HG02571 (cell line): Measurements from ENCODE around the gene UCKL1.
"Not testable (repeated sequence)": the region's sequence is repeated elsewhere in the genome, so short reads cannot be mapped to it uniquely, and the experiment has no call there.

Source experiments
- ATAC-seq: cut with Tn5 transposase; IDR thresholded peaks from one replicate; pipeline ENCODE4 v1.9.1; 2021; ENCODE audit warnings: mild to moderate bottlenecking, moderate library complexity; ENCODE audit not compliant: unreplicated experiment

UCKL1 gene

DNA sequence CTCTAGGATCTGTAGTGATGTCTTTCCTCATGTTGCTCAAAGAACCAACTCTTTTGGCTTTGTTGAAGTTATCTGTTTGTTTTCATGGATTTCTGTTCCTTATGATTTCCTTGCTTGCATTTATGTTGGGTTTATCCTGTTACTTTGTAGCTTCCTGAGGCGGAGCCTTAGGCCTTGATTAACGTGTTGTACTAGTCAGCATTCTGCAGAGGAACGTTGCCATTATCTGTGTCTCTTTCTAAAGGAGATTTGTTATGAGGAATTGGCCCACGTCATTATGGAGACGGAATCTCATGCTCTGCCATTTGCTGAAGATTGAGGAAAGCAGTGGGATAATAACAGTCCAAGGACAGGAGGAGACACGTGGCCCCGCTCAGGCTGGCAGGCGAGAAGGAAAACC, 29.9 kb downstream of the UCKL1 start:
- ATAC-seq, result no peak

DNA sequence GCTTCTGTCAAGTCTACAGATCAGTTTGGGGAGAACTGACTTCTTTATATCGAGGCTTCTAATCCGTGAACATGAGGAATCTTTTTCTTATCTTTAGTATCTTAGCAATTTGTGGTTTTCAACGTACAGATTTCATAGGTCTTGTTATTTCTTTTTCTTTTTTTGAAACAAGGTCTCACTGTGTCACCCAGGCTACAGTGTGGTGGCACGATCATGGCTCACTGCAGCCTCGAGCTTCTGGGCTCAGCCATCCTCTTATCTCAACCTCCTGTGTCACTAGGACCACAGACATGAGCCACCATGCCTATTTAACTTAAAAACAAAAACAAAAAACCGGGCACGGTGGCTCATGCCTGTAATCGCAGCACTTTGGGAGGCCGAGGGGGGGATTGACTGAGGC, 32.0 kb downstream of the UCKL1 start:
- ATAC-seq, result no peak

- ATAC-seq, result no peak
Measured at GRCh38 chr20:63923651-63924050, 32.6 kb downstream of the UCKL1 start.

GRCh38 chr20:63920226-63920625, 36.0 kb downstream of the UCKL1 start:
- no peak for ATAC-seq

DNA sequence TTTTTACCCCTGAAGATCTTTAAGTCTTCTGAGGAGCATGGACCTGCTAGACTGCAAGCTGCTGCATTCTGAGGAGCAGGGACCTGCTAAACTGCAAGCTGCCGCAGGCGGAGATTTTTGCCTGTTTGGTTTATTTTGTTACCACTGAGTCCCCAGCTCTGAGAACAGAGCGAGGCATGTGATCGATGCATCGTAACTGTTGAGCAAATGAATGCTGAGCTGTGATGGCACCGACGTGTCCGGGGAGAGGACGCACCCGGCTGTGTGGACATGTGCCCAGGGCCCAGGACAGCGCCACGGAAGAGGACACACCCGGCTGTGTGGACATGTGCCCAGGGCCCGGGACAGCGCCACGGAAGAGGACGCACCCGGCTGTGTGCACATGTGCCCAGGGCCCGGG, 37.1 kb downstream of the UCKL1 start:
- ATAC-seq, result no peak

- no peak for ATAC-seq
Measured at GRCh38 chr20:63917811-63918210, 38.4 kb downstream of the UCKL1 start.

- not testable (repeated sequence) for ATAC-seq
Measured at GRCh38 chr20:63916371-63916939, 39.8 kb downstream of the UCKL1 start.

GRCh38 chr20:63915471-63915870, 40.7 kb downstream of the UCKL1 start:
- no peak for ATAC-seq

DNA sequence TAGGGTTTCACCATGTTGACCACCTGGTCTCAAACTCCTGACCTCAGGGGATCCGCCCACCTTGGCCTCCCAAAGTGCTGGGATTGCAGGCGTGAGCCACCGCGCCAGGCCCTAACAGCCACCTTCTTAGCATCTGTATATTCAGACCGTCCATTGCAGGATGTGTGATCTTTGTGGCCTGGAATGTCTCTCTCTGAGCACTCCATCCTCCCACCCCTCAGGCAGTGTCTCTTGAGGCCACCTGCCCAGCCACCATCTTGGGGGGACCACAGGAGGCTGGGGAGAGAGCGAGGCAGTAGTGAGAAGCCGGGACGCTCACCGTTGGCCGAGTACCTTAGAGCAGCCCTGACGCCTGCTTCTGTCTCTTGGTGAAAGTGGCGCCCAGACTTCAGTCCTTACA, 42.4 kb downstream of the UCKL1 start:
- ATAC-seq, result no peak

GRCh38 chr20:63911176-63911575, 45.0 kb downstream of the UCKL1 start:
- ATAC-seq, result no peak

GRCh38 chr20:63908008-63908682, 48.1 kb downstream of the UCKL1 start:
- no peak for ATAC-seq

DNA sequence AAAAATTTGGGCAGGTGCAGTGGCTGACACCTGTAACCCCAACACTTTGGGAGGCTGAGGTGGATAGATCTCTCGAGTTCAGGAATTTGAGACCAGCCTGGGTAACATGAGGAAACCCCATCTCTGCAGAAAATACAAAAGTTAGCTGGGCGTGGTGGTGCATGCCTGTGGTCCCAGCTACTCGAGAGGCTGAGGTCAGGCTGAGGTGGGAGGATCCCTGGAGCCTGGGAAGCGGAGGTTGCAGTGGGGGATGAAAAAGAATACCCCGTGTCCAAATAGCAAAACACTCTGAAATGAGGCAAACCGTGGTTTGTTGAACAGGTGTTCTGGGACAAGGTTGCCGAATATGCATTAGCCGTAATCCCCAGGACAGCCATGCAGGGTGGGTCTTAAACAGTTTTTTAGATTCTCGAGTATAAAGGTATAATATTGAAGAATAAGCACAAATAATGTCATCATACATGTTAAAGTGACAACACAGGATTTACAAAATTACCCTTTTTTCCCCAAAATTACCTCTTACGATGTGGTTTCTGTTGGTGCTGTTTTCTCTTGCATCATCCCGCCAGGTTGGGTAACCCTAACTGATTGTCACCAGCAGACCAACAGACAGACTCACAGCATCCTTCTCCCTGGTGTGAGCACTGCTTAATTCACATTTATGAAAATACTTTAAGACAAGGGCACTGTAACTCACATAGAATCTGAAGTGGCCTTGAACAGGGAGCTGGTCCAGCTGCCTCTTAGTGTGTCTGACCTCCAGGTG, 52.2 kb downstream of the UCKL1 start:
- no peak for ATAC-seq

- no peak for ATAC-seq
Measured at GRCh38 chr20:63900413-63900812, 55.8 kb downstream of the UCKL1 start.

- no peak for ATAC-seq
Measured at GRCh38 chr20:63898882-63899558, 57.2 kb downstream of the UCKL1 start.

DNA sequence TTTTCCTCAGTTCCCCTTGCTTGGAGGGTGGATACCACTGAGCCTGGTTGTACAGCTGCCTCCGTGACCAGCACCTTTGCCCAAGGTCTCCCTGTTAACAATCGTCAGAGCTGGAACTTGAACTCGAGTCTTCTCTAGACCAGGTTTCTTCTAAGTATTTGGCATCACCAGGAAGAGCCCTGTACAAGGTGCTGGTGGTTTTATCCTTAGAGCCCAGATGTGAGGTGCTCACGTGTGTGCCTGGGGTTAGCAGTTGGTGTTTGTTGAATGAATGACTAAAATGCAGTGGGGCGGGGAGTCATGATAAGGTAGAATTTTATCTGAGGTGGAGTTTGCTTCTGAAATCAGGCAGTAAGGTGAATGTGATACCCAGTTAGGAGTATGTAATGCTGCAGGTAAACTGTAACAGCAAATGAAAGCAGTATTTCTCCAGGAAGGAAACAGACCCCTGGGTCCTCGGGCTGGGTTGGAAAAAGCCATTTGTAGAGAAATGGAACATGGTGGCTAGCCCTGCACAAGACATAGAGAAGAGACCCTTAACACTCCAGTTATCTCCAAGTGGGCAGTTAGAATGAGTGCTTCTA, 58.1 kb downstream of the UCKL1 start:
- ATAC-seq, result no peak

- no peak for ATAC-seq
Measured at GRCh38 chr20:63896264-63897105, 59.7 kb downstream of the UCKL1 start.

- no peak for ATAC-seq
Measured at GRCh38 chr20:63895952-63896263, 60.3 kb downstream of the UCKL1 start.

DNA sequence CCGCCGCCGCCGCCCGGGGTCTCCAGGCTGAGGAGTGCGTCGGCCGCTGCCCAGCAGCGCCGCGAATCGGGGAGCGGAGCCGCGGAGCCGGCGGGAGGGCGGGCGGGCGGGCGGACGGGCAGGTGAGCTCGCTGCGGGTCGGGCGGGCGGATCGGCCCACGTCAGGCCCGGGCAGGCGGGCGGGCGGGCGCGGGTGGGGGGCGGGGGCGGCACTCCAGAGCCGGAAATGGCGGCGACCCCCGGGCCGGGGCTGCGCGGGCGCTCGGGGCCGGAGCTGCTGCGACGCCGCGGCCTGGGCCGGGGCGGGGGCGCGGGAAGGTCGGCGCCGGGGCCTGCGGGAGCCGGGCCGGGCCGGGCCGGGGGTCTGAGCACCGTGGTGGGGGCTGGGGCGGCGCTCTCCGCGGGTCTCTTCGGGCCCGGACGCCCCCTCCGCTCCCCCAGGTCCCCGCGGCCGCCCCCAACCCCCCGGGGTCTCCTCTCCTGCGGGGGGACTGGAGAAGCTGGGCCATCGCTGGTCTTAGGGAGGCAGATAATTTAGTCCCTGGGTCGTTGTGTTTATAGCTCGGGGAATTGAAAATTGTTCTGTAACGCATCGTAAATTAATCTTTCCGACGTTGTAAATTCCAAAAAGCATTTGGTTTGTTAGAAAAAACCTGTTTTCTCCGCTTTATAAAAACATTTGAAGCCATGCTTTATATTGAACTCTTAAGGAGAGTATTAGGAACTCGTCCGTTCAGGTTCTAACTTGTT, 60.8 kb downstream of the UCKL1 start:
- ATAC-seq, result peak; percentile 14

GRCh38 chr20:63894358-63895201, 61.6 kb downstream of the UCKL1 start, which contains the start of gene DNAJC5:
Gene DNAJC5, plus strand, starts transcription at chr20:63895126. Its CDS starts 33,220 bp downstream, at chr20:63928346.
- ATAC-seq, result peak; percentile 79
